PC-3 (cell line): ENCODE results near the gene ROR1. TPM values are rescaled to one million over a fixed set of nuclear protein-coding genes. Genes with fewer than 3 reads are reported as not detected.
A peak's percentile ranks its signal among the peaks of the same experiment; 100 is the strongest.

Source experiments
- ATAC-seq: fragments of 200-7000 bp; cut with Tn5 transposase; 2 replicates; pipeline ENCODE4 v1.9.1; 2020; ENCODE audit warnings: mild to moderate bottlenecking, moderate library complexity
- BruUV-seq: library from RNA; stranded (reverse); fragments of 400-500 nt; replicated peaks from 2 replicates; lab custom pipeline; 2021; lab: Mats Ljungman, UMichigan
- CTCF ChIA-PET: fragments of 300-600 bp; sonication (Branson Sonifier 250); formaldehyde crosslinking; loops from one replicate; lab custom pipeline; 2022; ENCODE audit warnings: antibody characterized with exemption; lab: Charles Lee
- POLR2A ChIA-PET: fragments of 300-600 bp; sonication (Branson Sonifier 250); formaldehyde crosslinking; loops from one replicate; lab custom pipeline; 2022; ENCODE audit warnings: antibody characterized with exemption; ENCODE audit not compliant: unreplicated experiment; lab: Charles Lee
- DNase-seq: peaks from one replicate; pipeline ENCODE4 v3.0.0-alpha.2; 2015
- H2AFZ ChIP-seq: fragments of 300-600 bp; sonication (generic); 2 replicates; pipeline ENCODE4 v1.6.0; 2016; ENCODE audit warnings: antibody characterized with exemption, low read length
- H3F3A ChIP-seq: fragments of 300-600 bp; sonication (generic); one replicate; pipeline ENCODE4 v1.6.0; 2017; ENCODE audit warnings: antibody characterized with exemption, low read length, control low read depth, mild to moderate bottlenecking; ENCODE audit not compliant: unreplicated experiment
- H3K27ac ChIP-seq: fragments of 300-600 bp; sonication (generic); 2 replicates; pipeline ENCODE4 v1.5.1; 2016; ENCODE audit warnings: mild to moderate bottlenecking, low read length
- H3K27me3 ChIP-seq: fragments of 300-600 bp; sonication (generic); 2 replicates; pipeline ENCODE4 v1.6.1; 2016; ENCODE audit warnings: low read length, mixed read lengths
- H3K36me3 ChIP-seq: fragments of 300-600 bp; sonication (generic); 2 replicates; pipeline ENCODE4 v1.6.1; 2016; ENCODE audit warnings: low read depth, mixed run types, low read length, mixed read lengths
- H3K4me1 ChIP-seq: fragments of 300-600 bp; sonication (generic); 2 replicates; pipeline ENCODE4 v1.5.1; 2016; ENCODE audit warnings: low read length; ENCODE audit not compliant: insufficient read depth
- H3K4me2 ChIP-seq: fragments of 300-600 bp; sonication (generic); 2 replicates; pipeline ENCODE4 v1.6.0; 2016; ENCODE audit warnings: low read length
- H3K4me3 ChIP-seq: fragments of 300-600 bp; sonication (generic); 2 replicates; pipeline ENCODE4 v1.5.1; 2016; ENCODE audit warnings: mild to moderate bottlenecking, low read length, mixed read lengths
- H3K79me2 ChIP-seq: fragments of 300-600 bp; sonication (generic); 2 replicates; pipeline ENCODE4 v1.6.1; 2017; ENCODE audit warnings: low read length, mixed read lengths
- H3K9ac ChIP-seq: fragments of 300-600 bp; sonication (generic); 2 replicates; pipeline ENCODE4 v1.6.0; 2016; ENCODE audit warnings: mild to moderate bottlenecking, low read length
- H3K9me2 ChIP-seq: fragments of 300-600 bp; sonication (generic); replicated peaks from 2 replicates; pipeline ENCODE4 v1.6.1; 2016; ENCODE audit warnings: mixed run types, low read length, mixed read lengths
- H3K9me3 ChIP-seq: fragments of 300-600 bp; sonication (generic); 2 replicates; pipeline ENCODE4 v1.6.1; 2016; ENCODE audit warnings: low read length, mixed read lengths
- H4K20me1 ChIP-seq: fragments of 300-600 bp; sonication (generic); 2 replicates; pipeline ENCODE4 v1.6.1; 2016; ENCODE audit warnings: low read length, mixed read lengths
- CTCF ChIP-seq: fragments of 300-600 bp; sonication (generic); conservative IDR thresholded peaks from 2 replicates; pipeline ENCODE4 v1.5.1; 2017; ENCODE audit warnings: antibody characterized with exemption, low read depth, mild to moderate bottlenecking, low read length
- EZH2 ChIP-seq: fragments of 300-600 bp; sonication (generic); IDR thresholded peaks from one replicate; pipeline ENCODE4 v1.6.1; 2017; ENCODE audit warnings: antibody characterized with exemption, mild to moderate bottlenecking, low read length; ENCODE audit not compliant: unreplicated experiment
- EZH2phosphoT487 ChIP-seq: fragments of 300-600 bp; sonication (generic); IDR thresholded peaks from 2 replicates; pipeline ENCODE4 v1.6.1; 2018; ENCODE audit warnings: mild to moderate bottlenecking, antibody characterized with exemption, low read length, borderline replicate concordance
- intact Hi-C: fragments of 100-400 bp; cut with micrococcal nuclease; formaldehyde crosslinking; loops from 2 replicates; pipeline ENCODE4 v1.9.0; 2023
- total RNA-seq: library from RNA; depleted of rRNA; stranded (reverse); fragments of >200 nt; gene quantifications from 2 replicates; pipeline ENCODE4 v1.2.3, GENCODE V29; 2014

The ROR1 gene
- total RNA-seq, 1 experiment from 2014 or later: 16.5 TPM

- Histone ChIP-seq H3K4me3 (no peak overlapping the region), H3F3A (no peaks in the 10 kb centered on the region), H3K79me2 (peaks cover 67% of the 10 kb centered on the region), H3K27me3 (no peaks in the 10 kb centered on the region), H3K9ac (no peak overlapping the region), H3K9me2 (no peaks in the 10 kb centered on the region), H3K27ac (no peak overlapping the region), H3K4me1 (peaks cover 32% of the 10 kb centered on the region), H4K20me1 (peaks cover 10% of the 10 kb centered on the region; the same call in 1 of the 2 replicates), H3K9me3 (no peaks in the 10 kb centered on the region), H3K4me2 (no peak overlapping the region), H3K36me3 (peaks cover 8% of the 10 kb centered on the region; the same call in 1 of the 2 replicates), H2AFZ (no peak overlapping the region)
- ATAC-seq: no peak
- TF ChIP-seq CTCF (no peak), EZH2 (no peak), EZH2phosphoT487 (no peak)
- ChIA-PET POLR2A (no interaction called here), CTCF (no interaction called here)
- BruUV-seq: no TSS peak
- no peak for DNase-seq
- intact Hi-C loops: loop anchor here (5.0 kb wide), 1 partner anchor 42 kb away; no protein-coding TSS in a partner anchor
Measured at GRCh38 chr1:63819795-63820194, 46.0 kb downstream of the ROR1 start.

- ChIA-PET CTCF (interaction anchor here (0.8 kb wide), 1 partner anchor 147 kb away, joined by 3 read pairs; no protein-coding TSS in a partner anchor), POLR2A (no interaction called here)
- H3K9me3 ChIP-seq: no peaks in the 10 kb centered on the region
- peak; percentile 64 for DNase-seq
- H3F3A ChIP-seq: no peaks in the 10 kb centered on the region
- ATAC-seq: peak; percentile 54
- no peaks in the 10 kb centered on the region for H3K27me3 ChIP-seq
- peaks cover 19% of the 10 kb centered on the region; the same call in 1 of the 2 replicates for H4K20me1 ChIP-seq
- H3K36me3 ChIP-seq: no peaks in the 10 kb centered on the region
- no TSS peak for BruUV-seq
- intact Hi-C loops: loop anchor here (5.0 kb wide), 1 partner anchor 44 kb away; no protein-coding TSS in a partner anchor
- H3K4me2 ChIP-seq: 0 out of 2 replicates have a peak overlapping the region, but pooled peaks have one; percentile 10
- TF ChIP-seq EZH2phosphoT487: no peak
- TF ChIP-seq CTCF: no peak
- no peak for TF ChIP-seq EZH2
- no peaks in the 10 kb centered on the region for H3K9me2 ChIP-seq
- H3K9ac ChIP-seq: no peak overlapping the region
- no peak overlapping the region for H3K27ac ChIP-seq
- no peak overlapping the region for H2AFZ ChIP-seq
- no peak overlapping the region for H3K4me3 ChIP-seq
- H3K4me1 ChIP-seq: peaks cover 37% of the 10 kb centered on the region
- H3K79me2 ChIP-seq: peaks cover 71% of the 10 kb centered on the region
Measured at GRCh38 chr1:63821091-63822005, 47.5 kb downstream of the ROR1 start.
